GM23338 (cell line): Measurements from ENCODE around the gene CEP350. TPM values are rescaled to one million over a fixed set of nuclear protein-coding genes. Genes with fewer than 3 reads are reported as not detected.

Experiments used
- ATAC-seq: fragments of 200-7000 bp; cut with Tn5 transposase; 3 replicates; pipeline ENCODE4 v1.9.1; 2020
- DNase-seq: peaks from one replicate; pipeline ENCODE4 v3.0.0-alpha.2; 2015; ENCODE audit warnings: low spot score
- H2AFZ ChIP-seq: fragments of 200-600 bp; sonication (generic); 2 replicates; pipeline ENCODE4 v1.8.0; 2016; ENCODE audit warnings: antibody characterized with exemption, mild to moderate bottlenecking, moderate library complexity
- H3F3A ChIP-seq: fragments of 200-600 bp; sonication (generic); replicated peaks from 2 replicates; pipeline ENCODE4 v1.8.0; 2017; ENCODE audit warnings: antibody characterized with exemption, mixed run types, low read depth
- H3K27ac ChIP-seq: fragments of 200-600 bp; sonication (generic); 2 replicates; pipeline ENCODE4 v1.6.1; 2016; ENCODE audit warnings: low read depth
- H3K27me3 ChIP-seq: fragments of 200-600 bp; sonication (generic); 2 replicates; pipeline ENCODE4 v1.8.0; 2016; ENCODE audit warnings: mild to moderate bottlenecking, mixed run types, moderate library complexity; ENCODE audit not compliant: insufficient read depth
- H3K36me3 ChIP-seq: fragments of 200-600 bp; sonication (generic); 2 replicates; pipeline ENCODE4 v1.8.0; 2016; ENCODE audit warnings: mild to moderate bottlenecking; ENCODE audit not compliant: insufficient read depth
- H3K4me1 ChIP-seq: fragments of 200-600 bp; sonication (generic); 2 replicates; pipeline ENCODE4 v1.8.0; 2016; ENCODE audit warnings: mild to moderate bottlenecking, moderate library complexity; ENCODE audit not compliant: insufficient read depth
- H3K4me2 ChIP-seq: fragments of 200-600 bp; sonication (generic); 2 replicates; pipeline ENCODE4 v1.7.1; 2017; ENCODE audit warnings: mixed run types
- H3K4me3 ChIP-seq: fragments of 200-600 bp; sonication (generic); 2 replicates; pipeline ENCODE4 v1.6.1; 2016; ENCODE audit warnings: mixed run types
- H3K79me2 ChIP-seq: fragments of 200-600 bp; sonication (generic); replicated peaks from 2 replicates; pipeline ENCODE4 v1.8.0; 2017; ENCODE audit warnings: mild to moderate bottlenecking; ENCODE audit not compliant: insufficient read depth
- H3K9me2 ChIP-seq: fragments of 200-600 bp; sonication (generic); 2 replicates; pipeline ENCODE4 v1.8.0; 2017; ENCODE audit not compliant: insufficient read depth
- H4K20me1 ChIP-seq: fragments of 200-600 bp; sonication (generic); replicated peaks from 2 replicates; pipeline ENCODE4 v1.8.0; 2017; ENCODE audit warnings: mild to moderate bottlenecking; ENCODE audit not compliant: insufficient read depth
- H3K27ac Mint-ChIP-seq: 2 replicates; pipeline ENCODE4 v1.8.0; 2020; ENCODE audit warnings: inconsistent platforms, mild to moderate bottlenecking, moderate library complexity, mixed read lengths
- H3K27me3 Mint-ChIP-seq: 3 replicates; pipeline ENCODE4 v1.8.0; 2022; ENCODE audit warnings: low read depth, mild to moderate bottlenecking, moderate library complexity, mixed read lengths, inconsistent platforms; ENCODE audit not compliant: insufficient read depth, poor library complexity
- H3K36me3 Mint-ChIP-seq: 3 replicates; pipeline ENCODE4 v1.8.0; 2021; ENCODE audit warnings: low read depth, mild to moderate bottlenecking, inconsistent platforms, moderate library complexity, mixed read lengths
- H3K4me1 Mint-ChIP-seq: 3 replicates; pipeline ENCODE4 v1.8.0; 2020; ENCODE audit warnings: mild to moderate bottlenecking, inconsistent platforms, mixed read lengths
- H3K4me3 Mint-ChIP-seq: 3 replicates; pipeline ENCODE4 v1.8.0; 2021; ENCODE audit warnings: moderate library complexity, mild to moderate bottlenecking, inconsistent platforms, mixed read lengths
- H3K9me3 Mint-ChIP-seq: 3 replicates; pipeline ENCODE4 v1.8.0; 2020; ENCODE audit warnings: moderate library complexity, mild to moderate bottlenecking, inconsistent platforms, mixed read lengths
- CREB1 ChIP-seq: fragments of 250-450 bp; sonication (Bioruptor Pico); IDR thresholded peaks from 2 replicates; pipeline ENCODE4 v1.5.0; 2020; ENCODE audit warnings: low read depth, mild to moderate bottlenecking, moderate library complexity
- EZH2 ChIP-seq: fragments of 200-600 bp; sonication (generic); IDR thresholded peaks from one replicate; pipeline ENCODE4 v1.8.0; 2017; ENCODE audit warnings: antibody characterized with exemption, mild to moderate bottlenecking, low read depth; ENCODE audit not compliant: unreplicated experiment
- EZH2phosphoT487 ChIP-seq: fragments of 200-600 bp; sonication (generic); IDR thresholded peaks from one replicate; pipeline ENCODE4 v1.8.1; 2018; ENCODE audit warnings: antibody characterized with exemption; ENCODE audit not compliant: unreplicated experiment
- JUNB ChIP-seq: IDR thresholded peaks from one replicate; pipeline ENCODE4 v1.6.1; 2016; ENCODE audit warnings: antibody characterized with exemption; ENCODE audit not compliant: unreplicated experiment
- NANOG ChIP-seq: IDR thresholded peaks from 2 replicates; pipeline ENCODE4 v1.6.1; 2016; ENCODE audit warnings: antibody characterized with exemption, borderline replicate concordance
- POLR2AphosphoS5 ChIP-seq: IDR thresholded peaks from 2 replicates; pipeline ENCODE4 v1.6.1; 2016; ENCODE audit warnings: antibody characterized with exemption, low read depth
- REST ChIP-seq: IDR thresholded peaks from one replicate; pipeline ENCODE4 v1.6.1; 2018; ENCODE audit warnings: antibody characterized with exemption; ENCODE audit not compliant: unreplicated experiment
- STAT1 ChIP-seq: IDR thresholded peaks from one replicate; pipeline ENCODE4 v1.6.1; 2016; ENCODE audit warnings: antibody characterized with exemption; ENCODE audit not compliant: unreplicated experiment
- ZNF114 ChIP-seq: fragments of 250-450 bp; sonication (Bioruptor Pico); IDR thresholded peaks from 2 replicates; pipeline ENCODE4 v1.5.0; 2020; ENCODE audit warnings: mild to moderate bottlenecking, moderate library complexity
- ZNF331 ChIP-seq: fragments of 250-450 bp; sonication (Bioruptor Pico); IDR thresholded peaks from 2 replicates; pipeline ENCODE4 v1.5.0; 2020; ENCODE audit warnings: low read depth, mild to moderate bottlenecking, moderate library complexity
- polyA plus RNA-seq: library from polyadenylated mRNA; unstranded; fragments of >200 nt; fragmentation: Nextera tagmentation; extraction: Ambion mirVana; gene quantifications from 2 replicates; pipeline ENCODE4 v1.2.1, GENCODE V29; 2016
- total RNA-seq: library from RNA; depleted of rRNA; stranded (reverse); fragments of >200 nt; shearing (Covaris generic); gene quantifications from 2 replicates; pipeline ENCODE4 v1.2.3, GENCODE V29; 2014
- TF ChIP-seq, protein P1 (sequence below): IDR thresholded peaks from 2 replicates; pipeline ENCODE4 v1.6.1; 2016; ENCODE audit warnings: antibody characterized with exemption
- TF ChIP-seq, protein P2 (sequence below), 2 experiments: fragments of 200-600 bp in 1 of 2; sonication (generic) in 1 of 2; conservative IDR thresholded peaks; 2 replicates each; pipeline versions ENCODE4 v1.5.1 to v1.6.1; 2016 to 2017; ENCODE audit warnings: antibody characterized with exemption in 2 of 2, low read depth in 2 of 2, mild to moderate bottlenecking in 2 of 2, moderate library complexity in 1 of 2

The CEP350 gene
- total and polyA plus RNA-seq, 2 experiments from 2014 or later: 23.4 to 36.8 TPM

DNA sequence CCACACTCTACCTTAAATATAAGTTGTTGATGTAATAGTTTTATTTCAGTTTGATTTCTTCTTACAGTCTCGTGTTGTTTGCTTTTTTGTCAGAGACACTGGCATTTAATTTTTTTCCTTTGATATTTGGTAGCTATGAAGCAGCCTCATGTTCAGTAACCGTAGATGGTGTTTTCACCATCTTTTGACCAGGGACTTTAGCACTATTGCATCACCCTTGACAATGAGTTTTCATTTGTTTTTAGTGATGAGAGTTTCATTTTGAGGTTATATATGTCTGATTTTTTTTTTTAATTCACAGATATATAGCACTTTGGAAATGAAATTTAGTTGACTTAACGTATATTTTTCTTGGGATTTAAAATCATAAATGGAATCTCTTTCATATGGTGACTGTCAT is 36.2 kb downstream of the CEP350 start:
- DNase-seq (no peak), ATAC-seq (no peak)
- Mint-ChIP-seq H3K4me3 (no peak overlapping the region), H3K36me3 (peaks cover 7% of the 10 kb centered on the region; the same call in 2 of the 3 replicates), H3K4me1 (no peaks in the 10 kb centered on the region), H3K27ac (no peak overlapping the region), H3K27me3 (no peaks in the 10 kb centered on the region), H3K9me3 (no peaks in the 10 kb centered on the region)
- Histone ChIP-seq H3K27me3 (no peaks in the 10 kb centered on the region), H4K20me1 (peaks cover 3% of the 10 kb centered on the region), H3K27ac (no peak overlapping the region), H3K36me3 (peaks cover 6% of the 10 kb centered on the region), H3K9me2 (no peaks in the 10 kb centered on the region), H3K4me1 (no peaks in the 10 kb centered on the region), H3F3A (no peaks in the 10 kb centered on the region), H3K4me2 (no peak overlapping the region), H3K4me3 (no peak overlapping the region), H2AFZ (no peak overlapping the region), H3K79me2 (peaks cover 7% of the 10 kb centered on the region; the same call in 1 of the 2 replicates)
- TF ChIP-seq ZNF114: no peak
- no peak for TF ChIP-seq STAT1
- no peak for TF ChIP-seq CREB1 (CRISPR knock-in tag)
- TF ChIP-seq, protein P1, sequence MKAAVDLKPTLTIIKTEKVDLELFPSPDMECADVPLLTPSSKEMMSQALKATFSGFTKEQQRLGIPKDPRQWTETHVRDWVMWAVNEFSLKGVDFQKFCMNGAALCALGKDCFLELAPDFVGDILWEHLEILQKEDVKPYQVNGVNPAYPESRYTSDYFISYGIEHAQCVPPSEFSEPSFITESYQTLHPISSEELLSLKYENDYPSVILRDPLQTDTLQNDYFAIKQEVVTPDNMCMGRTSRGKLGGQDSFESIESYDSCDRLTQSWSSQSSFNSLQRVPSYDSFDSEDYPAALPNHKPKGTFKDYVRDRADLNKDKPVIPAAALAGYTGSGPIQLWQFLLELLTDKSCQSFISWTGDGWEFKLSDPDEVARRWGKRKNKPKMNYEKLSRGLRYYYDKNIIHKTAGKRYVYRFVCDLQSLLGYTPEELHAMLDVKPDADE: no peak
- no peak for TF ChIP-seq JUNB
- no peak for TF ChIP-seq POLR2AphosphoS5
- no peak for TF ChIP-seq REST
- no peak for TF ChIP-seq EZH2phosphoT487
- no peak for TF ChIP-seq ZNF331 (CRISPR knock-in tag)
- TF ChIP-seq NANOG: no peak
- TF ChIP-seq, protein P2, sequence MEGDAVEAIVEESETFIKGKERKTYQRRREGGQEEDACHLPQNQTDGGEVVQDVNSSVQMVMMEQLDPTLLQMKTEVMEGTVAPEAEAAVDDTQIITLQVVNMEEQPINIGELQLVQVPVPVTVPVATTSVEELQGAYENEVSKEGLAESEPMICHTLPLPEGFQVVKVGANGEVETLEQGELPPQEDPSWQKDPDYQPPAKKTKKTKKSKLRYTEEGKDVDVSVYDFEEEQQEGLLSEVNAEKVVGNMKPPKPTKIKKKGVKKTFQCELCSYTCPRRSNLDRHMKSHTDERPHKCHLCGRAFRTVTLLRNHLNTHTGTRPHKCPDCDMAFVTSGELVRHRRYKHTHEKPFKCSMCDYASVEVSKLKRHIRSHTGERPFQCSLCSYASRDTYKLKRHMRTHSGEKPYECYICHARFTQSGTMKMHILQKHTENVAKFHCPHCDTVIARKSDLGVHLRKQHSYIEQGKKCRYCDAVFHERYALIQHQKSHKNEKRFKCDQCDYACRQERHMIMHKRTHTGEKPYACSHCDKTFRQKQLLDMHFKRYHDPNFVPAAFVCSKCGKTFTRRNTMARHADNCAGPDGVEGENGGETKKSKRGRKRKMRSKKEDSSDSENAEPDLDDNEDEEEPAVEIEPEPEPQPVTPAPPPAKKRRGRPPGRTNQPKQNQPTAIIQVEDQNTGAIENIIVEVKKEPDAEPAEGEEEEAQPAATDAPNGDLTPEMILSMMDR (conservative IDR thresholded peaks at IDR 0.05; ENCODE audit: low read depth in 2 of 2): no peak
- TF ChIP-seq EZH2: no peak
